D721Med (cell line): ENCODE measurements around the gene CDH23.

Source experiments
- DNase-seq: peaks from one replicate; pipeline ENCODE4 v3.0.0; 2011; ENCODE audit warnings: low spot score; ENCODE audit not compliant: insufficient read length
- FAIRE-seq: peaks from 2 replicates; lab custom pipeline; 2011; peaks lifted over from hg19 to GRCh38; lab: Jason Lieb, UNC
- TF ChIP-seq, protein P1 (sequence below): IDR thresholded peaks from 2 replicates; pipeline ENCODE4 v1.5.1; 2012; ENCODE audit warnings: mild to moderate bottlenecking, control low read depth; ENCODE audit not compliant: insufficient read depth; ENCODE audit errors: missing control alignments

The CDH23 gene

DNA sequence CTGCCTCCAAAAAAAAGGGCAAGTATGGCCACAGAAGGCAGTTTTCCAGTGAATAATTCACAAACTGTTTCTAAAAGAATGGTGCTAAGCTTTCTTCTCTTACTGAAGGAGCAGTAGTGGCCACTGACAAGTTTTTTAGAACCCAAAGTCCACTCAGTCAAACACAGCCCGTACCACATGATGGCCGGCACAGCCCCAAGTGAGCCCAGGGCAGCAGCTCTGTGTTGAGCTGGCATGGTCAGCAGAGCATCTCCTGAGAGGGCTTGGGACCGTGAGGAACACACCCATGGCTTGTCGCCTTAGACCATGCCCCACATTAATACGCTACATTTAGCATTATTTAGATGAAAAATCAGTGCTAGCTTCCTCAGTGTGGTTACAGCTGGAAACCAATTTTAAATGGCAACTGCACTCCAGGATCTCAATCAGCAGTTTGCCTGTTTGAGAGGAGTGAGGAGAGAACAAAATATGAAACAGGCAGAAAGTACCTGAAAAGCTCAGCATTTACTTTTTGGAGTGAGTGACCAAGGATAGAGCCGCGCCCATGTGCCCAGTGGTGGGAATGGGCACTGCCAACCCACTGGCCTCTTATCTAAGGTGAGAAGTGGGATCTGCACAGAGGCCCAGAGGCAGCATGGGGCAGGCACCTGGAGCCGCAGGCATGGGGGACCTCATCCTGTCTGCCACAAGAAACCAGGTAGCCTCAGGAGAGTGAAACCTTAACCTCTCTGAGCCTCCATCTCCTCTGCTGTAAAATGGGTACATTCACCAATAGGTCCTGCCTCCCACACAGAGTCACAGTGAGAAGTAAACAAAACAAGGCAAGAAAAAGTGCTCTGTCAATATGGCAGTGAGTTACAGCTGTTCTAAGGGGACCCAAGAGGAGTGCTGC, 437.0 kb downstream of the CDH23 start:
- FAIRE-seq, result no peak
- TF ChIP-seq, protein P1, sequence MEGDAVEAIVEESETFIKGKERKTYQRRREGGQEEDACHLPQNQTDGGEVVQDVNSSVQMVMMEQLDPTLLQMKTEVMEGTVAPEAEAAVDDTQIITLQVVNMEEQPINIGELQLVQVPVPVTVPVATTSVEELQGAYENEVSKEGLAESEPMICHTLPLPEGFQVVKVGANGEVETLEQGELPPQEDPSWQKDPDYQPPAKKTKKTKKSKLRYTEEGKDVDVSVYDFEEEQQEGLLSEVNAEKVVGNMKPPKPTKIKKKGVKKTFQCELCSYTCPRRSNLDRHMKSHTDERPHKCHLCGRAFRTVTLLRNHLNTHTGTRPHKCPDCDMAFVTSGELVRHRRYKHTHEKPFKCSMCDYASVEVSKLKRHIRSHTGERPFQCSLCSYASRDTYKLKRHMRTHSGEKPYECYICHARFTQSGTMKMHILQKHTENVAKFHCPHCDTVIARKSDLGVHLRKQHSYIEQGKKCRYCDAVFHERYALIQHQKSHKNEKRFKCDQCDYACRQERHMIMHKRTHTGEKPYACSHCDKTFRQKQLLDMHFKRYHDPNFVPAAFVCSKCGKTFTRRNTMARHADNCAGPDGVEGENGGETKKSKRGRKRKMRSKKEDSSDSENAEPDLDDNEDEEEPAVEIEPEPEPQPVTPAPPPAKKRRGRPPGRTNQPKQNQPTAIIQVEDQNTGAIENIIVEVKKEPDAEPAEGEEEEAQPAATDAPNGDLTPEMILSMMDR, result no peak
- no peak for DNase-seq

DNA sequence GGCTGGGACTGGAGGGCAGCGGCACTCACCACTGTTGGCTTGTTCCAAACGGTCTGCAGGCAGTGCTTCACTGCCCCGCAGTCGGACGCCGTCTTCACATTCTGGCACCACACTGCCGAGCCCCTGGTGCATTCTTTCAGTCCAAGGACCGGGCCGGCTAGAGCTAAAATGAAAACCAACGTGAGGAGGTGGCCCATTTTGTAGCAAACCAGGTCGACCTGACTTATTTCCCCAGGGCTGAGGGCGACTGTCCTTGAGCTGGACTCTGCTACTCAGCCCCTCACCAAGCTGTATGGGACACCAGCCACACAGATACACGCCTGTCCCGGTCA, 437.6 kb downstream of the CDH23 start:
- no peak for FAIRE-seq
- TF ChIP-seq, protein P1, result no peak
- DNase-seq, result no peak

DNA sequence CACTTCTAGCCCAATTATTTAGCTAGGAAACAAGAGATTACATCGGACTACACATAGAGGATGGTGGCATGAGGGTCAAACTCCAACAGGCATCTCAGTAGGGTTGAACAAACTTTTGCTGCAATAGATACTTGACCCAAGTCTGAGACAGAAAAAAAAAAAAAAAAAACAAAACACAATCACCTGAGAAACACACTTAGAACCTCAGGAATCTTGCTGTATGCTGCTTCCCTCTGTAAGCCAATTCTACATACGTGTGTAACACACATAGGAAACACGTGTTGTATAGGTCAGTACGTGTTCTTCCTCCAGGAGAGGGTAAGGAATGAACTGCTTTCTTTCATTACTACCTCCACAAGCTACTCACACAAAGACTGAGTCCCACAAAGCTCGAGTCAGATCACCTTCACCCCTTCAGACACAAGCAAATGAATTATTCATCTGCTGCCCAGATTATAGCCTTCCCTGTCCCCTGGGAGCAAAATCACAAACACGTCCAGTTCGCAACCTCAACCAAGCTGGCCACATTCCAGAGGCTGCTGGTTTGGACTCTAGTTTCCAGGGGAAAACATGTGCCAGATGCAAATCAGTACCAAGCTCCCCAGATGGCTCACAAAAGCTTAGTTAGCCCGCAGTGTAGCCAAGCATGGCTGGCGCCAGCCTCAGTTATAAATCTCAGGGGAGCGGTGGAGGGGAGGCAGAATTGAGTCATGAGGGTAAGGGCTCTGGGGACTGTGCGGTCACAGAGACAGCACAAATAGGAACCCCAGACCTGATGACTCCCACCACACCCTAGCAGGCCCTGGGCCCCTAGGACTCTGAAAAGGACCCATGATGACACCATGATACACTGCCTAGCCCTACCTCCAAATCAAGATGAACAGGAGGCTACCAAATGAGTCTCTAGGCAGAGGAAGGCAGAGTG, 439.2 kb downstream of the CDH23 start:
- peak; percentile 65 for DNase-seq
- TF ChIP-seq, protein P1, result no peak
- peak; percentile 48 for FAIRE-seq

DNA sequence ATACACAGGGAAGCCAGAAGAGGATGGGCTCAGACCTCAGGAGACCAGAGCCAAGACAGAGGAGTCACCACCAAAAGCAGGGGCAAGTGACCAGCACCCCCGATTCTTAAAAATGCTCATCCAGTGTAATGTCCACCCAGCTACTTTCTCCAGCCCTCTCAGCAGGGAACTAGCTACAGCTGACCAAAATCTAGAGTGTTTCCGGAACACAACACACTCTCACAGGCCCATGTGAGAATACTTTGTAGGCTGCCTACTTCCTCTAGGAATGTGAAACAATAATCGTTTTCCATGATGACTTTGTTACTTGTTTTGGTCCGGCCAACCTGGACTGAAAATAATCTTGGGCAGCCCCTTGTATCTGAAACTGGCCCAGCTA, 439.9 kb downstream of the CDH23 start:
- TF ChIP-seq, protein P1, result no peak
- DNase-seq (no peak), FAIRE-seq (no peak)

DNA sequence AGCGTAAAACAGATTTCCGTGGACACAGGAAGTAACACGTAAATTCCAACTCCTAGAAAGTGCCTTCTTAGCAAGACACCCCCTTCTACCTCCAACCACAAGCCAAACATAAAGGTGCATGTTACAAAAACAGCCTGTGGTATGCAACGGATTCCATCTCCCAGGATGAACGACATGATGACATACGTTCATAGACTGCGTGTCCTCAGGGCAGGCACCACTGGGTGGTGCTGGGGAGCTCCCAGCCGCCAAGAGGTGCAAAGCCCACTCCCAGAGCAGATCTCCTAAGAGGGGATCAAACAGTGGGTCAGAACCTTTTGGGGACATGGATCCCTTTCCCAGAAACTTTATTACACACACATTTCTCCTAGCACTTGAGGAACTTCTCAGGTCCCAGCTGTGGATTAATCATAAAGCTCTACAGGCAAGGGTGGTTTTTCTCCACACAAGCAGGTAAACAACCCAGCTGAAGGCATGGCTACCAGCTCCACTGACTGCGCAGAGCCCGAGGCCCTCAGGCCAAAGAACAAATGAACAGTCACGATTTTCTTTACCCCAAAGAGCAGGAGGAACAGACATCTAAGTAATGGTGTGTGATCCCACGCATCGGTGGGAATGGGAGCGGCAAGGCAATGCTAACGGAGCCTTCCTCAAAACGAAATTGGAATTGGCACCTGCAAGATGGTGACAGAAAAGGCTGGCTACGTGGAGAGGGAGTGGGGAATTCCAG, 440.5 kb downstream of the CDH23 start:
- TF ChIP-seq, protein P1, result peak; percentile 69
- FAIRE-seq (peak; percentile 21), DNase-seq (no peak)

DNA sequence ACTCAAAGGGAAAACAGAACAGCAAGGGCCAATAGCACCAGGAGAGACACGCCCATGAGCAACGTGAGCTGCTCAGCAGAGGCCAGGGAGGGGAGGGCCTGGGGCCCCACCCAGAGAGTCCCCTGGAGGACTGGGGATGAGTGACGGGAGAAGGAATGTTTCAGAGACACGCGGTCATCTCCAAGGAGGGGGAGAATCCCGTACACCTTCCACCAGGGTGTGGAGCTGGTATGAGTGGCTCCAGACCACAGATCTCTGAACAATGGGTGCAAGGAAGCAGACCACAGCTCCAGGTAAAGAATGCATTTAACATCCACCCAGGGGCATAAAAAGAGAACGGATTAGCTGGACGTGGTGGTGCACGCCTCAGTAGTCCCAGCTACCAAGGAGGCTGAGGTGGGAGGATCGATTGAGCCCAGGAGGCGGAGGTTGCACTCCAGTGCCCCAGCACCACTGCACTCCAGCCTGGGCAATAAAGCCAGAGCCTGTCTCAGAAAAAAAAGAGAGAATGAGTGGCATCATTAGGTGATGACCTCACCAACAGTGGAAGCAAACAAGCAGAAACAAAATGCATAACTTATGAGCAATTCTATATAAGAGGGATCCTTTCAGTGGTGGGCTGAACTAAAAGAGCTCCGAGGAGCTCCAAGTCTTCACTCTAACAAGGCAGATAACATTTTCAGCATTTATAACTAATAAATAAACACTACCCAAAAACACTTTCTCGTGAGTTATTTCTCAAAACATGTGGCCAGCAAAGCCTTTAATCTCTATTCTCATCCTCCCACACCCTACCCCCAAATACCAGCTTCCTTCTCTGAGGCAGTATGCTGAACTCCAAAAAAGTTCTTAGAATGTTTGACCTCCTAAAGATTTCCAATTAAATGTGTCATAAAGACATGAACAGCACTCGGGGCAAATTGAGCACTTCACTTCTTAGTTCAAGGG, 441.8 kb downstream of the CDH23 start:
- DNase-seq (no peak), FAIRE-seq (no peak)
- TF ChIP-seq, protein P1, result no peak
